Effector memory CD8-positive, alpha-beta T cell (primary cell): ENCODE measurements around the gene SIGLEC7.
"Not testable (repeated sequence)": the region's sequence is repeated elsewhere in the genome, so short reads cannot be mapped to it uniquely, and the experiment has no call there.

Experiments used
- ATAC-seq: fragments of 150-1000 bp; cut with Tn5 transposase; replicated peaks from 2 replicates; pipeline ENCODE4 v1.10.0; 2021; ENCODE audit warnings: mild to moderate bottlenecking, moderate library complexity
- DNase-seq, 3 experiments: peaks; one replicate each; pipeline ENCODE4 v3.0.0; 2021
- H3K27ac Mint-ChIP-seq, 2 donors: one replicate each; pipeline ENCODE4 v1.8.0; 2022; ENCODE audit warnings: mild to moderate bottlenecking in 2 of 2, mixed read lengths in 2 of 2, moderate library complexity in 2 of 2
- H3K27me3 Mint-ChIP-seq, 2 donors: one replicate each; pipeline ENCODE4 v1.8.0; 2022; ENCODE audit warnings: mixed read lengths in 2 of 2
- H3K36me3 Mint-ChIP-seq: one replicate; pipeline ENCODE4 v1.8.0; 2022; ENCODE audit warnings: mild to moderate bottlenecking, moderate library complexity, mixed read lengths; ENCODE audit not compliant: insufficient read depth
- H3K4me1 Mint-ChIP-seq, 2 donors: one replicate each; pipeline ENCODE4 v1.8.0; 2022; ENCODE audit warnings: low read depth in 2 of 2, mixed read lengths in 2 of 2
- H3K4me3 Mint-ChIP-seq, 2 donors: one replicate each; pipeline ENCODE4 v1.8.0; 2022; ENCODE audit warnings: mild to moderate bottlenecking in 2 of 2, mixed read lengths in 2 of 2, moderate library complexity in 2 of 2
- H3K9me3 Mint-ChIP-seq, 2 donors: one replicate each; pipeline ENCODE4 v1.8.0; 2022; ENCODE audit warnings: mixed read lengths in 2 of 2

Gene SIGLEC7

DNA sequence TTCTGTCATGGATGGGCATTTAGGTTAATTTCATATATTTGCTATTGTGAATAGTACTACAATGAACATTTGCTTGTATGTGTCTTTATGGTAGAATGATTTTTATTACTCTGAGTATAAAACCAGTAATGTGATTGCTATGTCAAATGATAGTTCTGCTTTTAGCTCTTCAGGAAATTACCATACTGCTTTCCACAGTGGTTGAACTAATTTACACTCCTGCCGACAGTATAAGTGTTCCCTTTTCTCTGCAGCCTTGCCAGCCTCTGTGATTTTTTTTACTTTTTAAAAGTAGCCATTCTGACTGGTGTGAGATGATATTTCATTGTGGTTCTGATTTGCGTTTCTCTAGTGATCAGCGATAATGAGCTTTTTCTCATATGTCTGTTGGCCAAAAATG lies 6.5 kb downstream of the SIGLEC7 start:
- no peaks in the 10 kb centered on the region for H3K36me3 Mint-ChIP-seq
- ATAC-seq = no peak
- H3K4me1 Mint-ChIP-seq = peaks cover 23 to 26% of the 10 kb centered on the region in 2 donors
- H3K9me3 Mint-ChIP-seq = no peaks in the 10 kb centered on the region
- no peak for DNase-seq
- H3K27ac Mint-ChIP-seq = peak overlapping the region; percentile 63 to 86
- H3K4me3 Mint-ChIP-seq = peak overlapping the region in 1 of 2 donors; percentile 9
- H3K27me3 Mint-ChIP-seq = peaks cover 0 to 8% of the 10 kb centered on the region in 2 donors

DNA sequence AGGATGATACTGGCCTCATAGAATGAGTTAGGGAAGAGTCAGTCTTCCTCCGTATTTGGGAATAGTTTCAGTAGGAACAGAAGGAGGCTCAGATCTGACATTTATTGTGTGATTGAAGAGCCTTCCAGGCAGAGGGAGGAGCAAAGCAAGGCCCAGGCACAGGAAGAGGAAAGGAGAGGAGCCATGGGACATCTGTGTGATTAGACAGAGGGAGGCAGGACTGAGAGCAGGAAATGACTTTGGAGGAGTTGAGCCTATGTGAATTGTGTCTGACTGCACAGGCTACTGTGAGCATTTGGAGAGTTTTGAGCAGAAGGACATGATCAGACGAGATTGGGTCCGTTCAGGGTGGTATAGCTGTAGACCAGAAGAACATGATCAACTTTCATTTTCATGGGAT lies 8.5 kb downstream of the SIGLEC7 start:
- Mint-ChIP-seq H3K4me3 (no peak overlapping the region), H3K27me3 (peaks cover 0 to 17% of the 10 kb centered on the region in 2 donors), H3K4me1 (peaks cover 18 to 22% of the 10 kb centered on the region in 2 donors), H3K9me3 (no peaks in the 10 kb centered on the region), H3K27ac (no peak overlapping the region), H3K36me3 (no peaks in the 10 kb centered on the region)
- DNase-seq (no peak), ATAC-seq (no peak)

DNA sequence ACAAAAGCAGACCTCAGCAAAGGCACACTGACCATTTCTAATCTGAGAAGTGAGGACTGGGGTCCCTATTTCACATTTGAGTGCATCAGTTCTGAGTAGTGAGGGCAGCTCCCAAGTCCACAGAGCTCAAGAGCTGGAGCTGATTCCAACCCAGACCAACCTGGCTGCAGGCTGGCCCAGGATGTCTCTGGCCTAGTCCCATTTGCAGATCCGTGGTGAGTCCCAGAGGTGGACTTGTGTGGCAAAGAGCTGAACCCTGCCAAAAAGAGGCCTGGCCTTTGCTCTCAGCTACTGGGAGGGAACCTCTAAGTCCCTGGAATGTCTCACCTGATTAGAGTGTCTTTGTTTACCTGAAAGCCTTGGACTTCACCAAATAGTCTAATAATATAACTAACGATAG lies 14.6 kb downstream of the SIGLEC7 start:
- H3K36me3 Mint-ChIP-seq = no peaks in the 10 kb centered on the region
- ATAC-seq (no peak), DNase-seq (no peak)
- H3K27ac Mint-ChIP-seq = no peak overlapping the region
- H3K4me3 Mint-ChIP-seq = no peak overlapping the region
- H3K27me3 Mint-ChIP-seq = peaks cover 0 to 9% of the 10 kb centered on the region in 2 donors
- no peaks in the 10 kb centered on the region for H3K9me3 Mint-ChIP-seq
- H3K4me1 Mint-ChIP-seq = peaks cover 15 to 18% of the 10 kb centered on the region in 2 donors

DNA sequence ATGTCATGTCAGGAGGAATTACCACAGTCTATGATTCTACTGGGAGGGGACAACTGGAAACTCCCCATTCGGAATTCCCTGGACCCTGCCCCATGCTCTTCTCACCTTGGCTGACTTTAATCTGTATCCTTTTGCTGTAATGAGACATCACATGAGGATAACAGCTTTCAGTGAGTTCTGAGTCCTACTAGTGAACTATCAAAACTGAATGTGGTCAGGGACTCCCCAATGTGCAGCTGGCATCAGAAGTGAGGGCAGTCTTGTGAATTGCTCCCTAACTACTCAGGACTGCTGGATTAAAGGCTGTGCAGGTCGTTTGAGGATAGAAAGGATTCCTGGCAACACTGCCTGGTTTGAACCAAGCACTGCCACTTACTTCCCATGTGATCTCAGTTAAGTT lies 15.2 kb downstream of the SIGLEC7 start:
- H3K4me3 Mint-ChIP-seq = no peak overlapping the region
- no peak overlapping the region for H3K27ac Mint-ChIP-seq
- ATAC-seq (no peak), DNase-seq (no peak)
- peaks cover 17 to 19% of the 10 kb centered on the region in 2 donors for H3K4me1 Mint-ChIP-seq
- H3K36me3 Mint-ChIP-seq = no peaks in the 10 kb centered on the region
- H3K27me3 Mint-ChIP-seq = peaks cover 0 to 9% of the 10 kb centered on the region in 2 donors
- H3K9me3 Mint-ChIP-seq = no peaks in the 10 kb centered on the region

DNA sequence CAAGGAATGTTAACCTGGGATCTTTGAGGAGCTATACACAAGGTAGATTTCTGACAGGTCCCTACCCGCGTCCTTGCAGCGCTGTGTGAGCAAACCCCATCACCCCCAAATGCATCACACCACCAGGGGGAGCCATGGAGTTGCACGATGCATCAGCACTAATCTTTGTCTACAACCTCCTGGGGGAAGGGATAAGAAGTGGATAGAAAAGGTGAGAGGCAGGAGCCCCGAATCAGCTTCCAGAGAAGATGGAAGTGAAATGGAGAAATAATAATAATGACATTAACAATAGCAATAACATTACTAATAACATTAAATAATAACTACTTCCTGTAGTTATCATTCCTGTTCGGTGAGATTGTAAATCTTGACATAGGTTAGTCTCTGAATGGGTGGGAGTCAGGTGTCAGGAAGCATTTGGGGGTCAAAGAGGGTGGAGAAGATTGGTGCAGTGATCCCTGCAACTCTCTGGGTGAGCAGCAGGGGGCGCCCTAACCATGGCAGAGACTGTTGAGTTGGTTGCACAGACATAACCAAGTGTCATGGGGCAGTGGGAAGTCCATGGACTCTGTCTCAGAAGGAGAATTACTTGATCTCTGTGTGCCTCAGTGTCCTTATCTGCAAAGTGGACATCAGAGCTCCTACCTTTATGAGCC lies 16.5 kb downstream of the SIGLEC7 start:
- Mint-ChIP-seq H3K9me3 (no peaks in the 10 kb centered on the region), H3K36me3 (no peaks in the 10 kb centered on the region), H3K4me1 (peaks cover 17 to 19% of the 10 kb centered on the region in 2 donors), H3K27ac (no peak overlapping the region), H3K27me3 (peaks cover 0 to 9% of the 10 kb centered on the region in 2 donors), H3K4me3 (peak overlapping the region; percentile 4 to 35)
- peak; percentile 74 to 78 (median 76) for DNase-seq
- peak; percentile 86 for ATAC-seq

DNA sequence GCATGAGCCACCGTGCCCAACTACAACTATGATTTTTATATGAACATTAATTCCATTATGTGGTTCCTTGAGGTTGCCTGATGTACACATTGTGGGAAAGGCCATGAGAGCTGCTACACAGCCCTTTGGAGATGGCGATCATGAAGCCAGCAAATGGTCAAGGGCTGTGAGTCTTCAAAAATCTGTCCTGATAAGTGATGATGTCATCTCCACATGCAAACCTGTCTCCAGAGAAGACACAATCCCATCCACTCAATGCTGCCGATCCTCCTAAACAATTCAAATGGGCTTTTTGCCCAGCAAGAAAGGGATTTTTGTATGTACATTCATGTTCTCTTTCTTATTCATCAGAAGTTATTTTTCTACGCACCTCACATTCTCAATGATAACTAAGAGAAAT lies 17.6 kb downstream of the SIGLEC7 start:
- H3K27ac Mint-ChIP-seq = no peak overlapping the region
- DNase-seq (no peak), ATAC-seq (no peak)
- peaks cover 0 to 8% of the 10 kb centered on the region in 2 donors for H3K27me3 Mint-ChIP-seq
- no peaks in the 10 kb centered on the region for H3K9me3 Mint-ChIP-seq
- no peaks in the 10 kb centered on the region for H3K36me3 Mint-ChIP-seq
- H3K4me3 Mint-ChIP-seq = no peak overlapping the region
- H3K4me1 Mint-ChIP-seq = peaks cover 17 to 19% of the 10 kb centered on the region in 2 donors

DNA sequence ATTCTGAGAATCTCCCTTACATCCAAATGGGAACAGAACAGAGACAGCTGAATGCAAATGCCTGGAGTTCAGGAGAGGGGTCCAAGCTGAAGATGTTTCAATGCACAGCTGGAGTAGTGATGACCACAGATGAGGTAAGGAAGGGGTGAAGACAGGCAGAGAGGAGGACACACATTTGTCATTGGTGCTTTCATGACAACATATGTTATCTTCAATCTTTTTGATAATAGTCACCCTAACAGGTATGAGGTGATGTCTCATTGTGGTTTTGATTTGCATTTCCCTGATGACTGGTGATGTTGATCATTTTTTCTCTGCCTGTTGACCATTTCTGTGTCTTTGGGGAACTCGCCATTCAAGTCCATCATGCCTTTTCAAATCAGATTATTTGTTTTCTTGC lies 19.2 kb downstream of the SIGLEC7 start:
- H3K27ac Mint-ChIP-seq = no peak overlapping the region

DNA sequence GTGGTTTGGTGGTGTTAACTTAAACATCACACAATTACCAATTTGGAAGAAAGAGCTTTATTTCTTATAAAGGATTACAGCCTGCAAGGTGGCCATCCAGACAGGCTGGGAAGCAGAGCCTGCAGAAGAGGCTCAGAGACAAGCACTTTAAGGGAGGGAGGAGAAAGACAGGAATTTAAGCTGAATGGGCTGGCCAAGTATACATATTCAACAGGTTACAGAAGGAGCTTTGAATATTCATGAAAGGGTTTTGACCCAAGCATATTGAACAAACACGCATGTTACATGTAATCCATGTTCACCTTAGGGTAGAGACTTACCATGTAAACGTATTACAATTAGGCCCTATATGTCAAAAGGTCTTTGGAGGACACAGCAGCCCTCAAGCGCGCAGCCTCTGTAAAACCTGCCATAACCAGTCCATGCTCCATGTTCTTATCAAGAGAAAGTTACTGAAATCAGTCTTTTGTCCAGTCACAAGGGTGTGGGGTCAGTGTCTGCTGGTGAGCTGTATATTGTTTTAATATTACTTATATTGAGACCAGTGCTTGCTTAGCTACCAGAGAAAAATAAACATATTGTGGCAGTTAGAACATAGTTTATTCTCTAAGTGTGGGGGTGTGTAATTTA lies 19.9 kb downstream of the SIGLEC7 start:
- no peak overlapping the region for H3K4me3 Mint-ChIP-seq
- H3K27ac Mint-ChIP-seq = no peak overlapping the region

More for the DNA sequence above, 19.2 kb downstream of the SIGLEC7 start:
- no peak for DNase-seq
- no peaks in the 10 kb centered on the region for H3K9me3 Mint-ChIP-seq
- H3K27me3 Mint-ChIP-seq = no peaks in the 10 kb centered on the region
- ATAC-seq = no peak
- H3K4me1 Mint-ChIP-seq = peaks cover 17 to 19% of the 10 kb centered on the region in 2 donors
- no peaks in the 10 kb centered on the region for H3K36me3 Mint-ChIP-seq
- no peak overlapping the region for H3K4me3 Mint-ChIP-seq

DNA sequence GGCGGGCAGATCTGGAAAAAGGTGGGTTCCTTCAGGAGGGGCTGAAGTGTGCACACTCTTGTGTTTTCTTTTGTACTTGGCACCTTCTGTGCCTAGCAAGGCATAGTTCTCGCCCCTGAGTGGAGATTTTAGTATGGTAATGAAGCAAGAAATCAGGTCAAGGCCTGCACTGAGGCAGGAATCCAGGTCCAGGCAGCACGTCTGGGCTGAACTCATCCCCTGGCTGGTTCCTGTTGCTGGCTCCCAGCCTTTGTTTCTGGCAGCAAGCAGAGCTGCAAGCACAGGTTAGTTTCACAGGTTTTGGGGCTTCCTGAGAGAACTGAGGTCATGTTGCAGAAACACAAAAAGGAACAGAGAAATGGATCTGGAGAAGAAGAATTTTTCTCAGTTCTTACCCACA lies 21.2 kb downstream of the SIGLEC7 start:
- DNase-seq (no peak), ATAC-seq (no peak)
- Mint-ChIP-seq H3K9me3 (no peaks in the 10 kb centered on the region), H3K27me3 (no peaks in the 10 kb centered on the region), H3K27ac (no peak overlapping the region), H3K36me3 (peaks cover 3% of the 10 kb centered on the region), H3K4me1 (peaks cover 32 to 34% of the 10 kb centered on the region in 2 donors), H3K4me3 (no peak overlapping the region)

More for the DNA sequence above, 19.9 kb downstream of the SIGLEC7 start:
- H3K9me3 Mint-ChIP-seq = no peaks in the 10 kb centered on the region
- no peaks in the 10 kb centered on the region for H3K36me3 Mint-ChIP-seq
- H3K27me3 Mint-ChIP-seq = no peaks in the 10 kb centered on the region
- DNase-seq = no peak
- no peak for ATAC-seq
- H3K4me1 Mint-ChIP-seq = peaks cover 24 to 25% of the 10 kb centered on the region in 2 donors

DNA sequence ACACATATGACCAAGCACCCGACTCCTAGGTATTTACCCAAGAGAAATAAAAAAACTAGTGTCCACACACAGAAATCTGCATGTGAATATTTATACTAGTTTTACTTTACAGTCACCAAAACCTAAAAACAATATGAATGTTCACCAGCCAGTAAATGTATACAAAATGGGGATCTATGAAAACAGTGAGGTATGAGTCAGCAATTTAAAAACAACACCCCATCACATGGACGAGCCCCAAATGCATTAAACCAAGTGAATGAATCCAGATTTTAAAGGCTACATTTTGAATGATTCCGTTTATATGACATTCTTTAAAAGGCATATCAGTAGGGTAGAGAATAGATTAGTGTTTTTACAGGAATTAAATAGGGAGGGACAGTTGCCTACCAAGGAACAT lies 22.1 kb downstream of the SIGLEC7 start:
- no peak overlapping the region for H3K4me3 Mint-ChIP-seq
- peaks cover 32 to 34% of the 10 kb centered on the region in 2 donors for H3K4me1 Mint-ChIP-seq
- no peak overlapping the region for H3K27ac Mint-ChIP-seq
- no peak for DNase-seq
- H3K9me3 Mint-ChIP-seq = no peaks in the 10 kb centered on the region
- no peak for ATAC-seq
- H3K36me3 Mint-ChIP-seq = peaks cover 3% of the 10 kb centered on the region
- H3K27me3 Mint-ChIP-seq = no peaks in the 10 kb centered on the region

DNA sequence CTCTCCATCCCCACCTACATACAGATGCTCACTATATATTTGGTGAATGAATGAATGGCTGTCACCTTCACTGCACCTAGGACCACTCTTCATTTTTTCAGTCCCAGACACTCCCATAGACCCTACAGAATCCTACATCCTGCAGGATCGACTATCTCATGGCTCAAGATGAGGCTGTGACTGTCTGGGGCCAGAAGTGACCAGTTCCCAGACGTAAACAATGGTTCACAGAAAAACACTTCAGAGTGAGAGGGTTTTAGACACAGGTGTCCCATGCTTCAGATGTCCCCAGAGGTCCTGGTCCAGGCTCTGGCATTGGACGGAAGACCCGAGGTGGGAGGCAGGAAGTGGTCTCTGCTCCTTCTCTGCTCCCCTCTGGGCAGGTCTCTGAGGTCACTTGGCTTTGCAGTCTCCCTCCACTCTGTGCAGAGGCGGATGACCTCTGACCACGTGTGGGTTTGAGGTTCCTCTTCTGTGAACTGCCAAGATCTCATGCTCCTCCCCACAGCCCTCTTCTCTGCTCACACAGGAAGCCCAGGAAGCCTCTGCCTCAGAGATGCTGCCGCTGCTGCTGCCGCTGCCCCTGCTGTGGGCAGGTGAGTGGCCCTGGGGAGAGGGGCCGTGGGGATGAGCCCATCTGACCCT lies 24.9 kb downstream of the SIGLEC7 start:
- DNase-seq = peak; percentile 39 to 42 (median 39)
- peak; percentile 98 for ATAC-seq
- Mint-ChIP-seq H3K4me1 (peaks cover 30 to 32% of the 10 kb centered on the region in 2 donors), H3K27me3 (no peaks in the 10 kb centered on the region), H3K4me3 (peak overlapping the region; percentile 82 to 90), H3K27ac (peak overlapping the region; percentile 81 to 95), H3K9me3 (no peaks in the 10 kb centered on the region), H3K36me3 (peaks cover 3% of the 10 kb centered on the region)

DNA sequence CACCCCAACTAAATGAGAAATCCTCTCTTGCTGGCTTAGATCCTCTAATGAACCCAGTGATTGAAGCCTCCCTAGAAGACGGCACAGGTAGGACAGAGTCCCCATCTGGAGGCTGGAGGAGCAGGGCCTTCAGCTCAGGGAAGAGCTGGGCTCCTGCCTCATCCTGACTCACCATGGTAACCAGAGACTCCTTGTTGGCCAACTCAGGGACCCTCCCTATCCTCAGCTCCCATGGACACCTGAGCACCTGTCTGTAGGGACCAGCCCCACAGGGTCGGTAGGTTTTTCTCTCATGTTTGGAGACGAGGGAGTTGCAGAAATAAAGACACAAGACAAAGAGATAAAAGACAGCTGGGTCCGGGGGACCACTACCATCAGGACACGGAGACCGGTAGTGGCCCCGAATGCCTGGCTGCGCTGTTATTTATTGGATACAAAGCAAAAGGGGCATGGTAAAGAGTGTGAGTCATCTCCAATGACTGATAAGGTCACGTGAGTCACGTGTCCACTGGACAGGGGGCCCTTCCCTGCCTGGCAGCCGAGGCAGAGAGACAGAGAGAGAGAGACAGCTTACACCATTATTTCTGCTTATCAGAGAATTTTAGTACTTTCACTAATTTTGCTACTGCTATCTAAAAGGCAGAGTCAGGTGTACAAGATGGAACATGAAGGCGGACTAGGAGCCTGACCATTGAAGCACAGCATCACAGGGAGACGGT lies 26.6 kb downstream of the SIGLEC7 start:
- Mint-ChIP-seq H3K27me3 (no peaks in the 10 kb centered on the region), H3K27ac (peak overlapping the region; percentile 79 to 95), H3K4me1 (peaks cover 30 to 32% of the 10 kb centered on the region in 2 donors), H3K4me3 (peak overlapping the region; percentile 82 to 90), H3K36me3 (peaks cover 3% of the 10 kb centered on the region), H3K9me3 (no peaks in the 10 kb centered on the region)
- no peak for ATAC-seq
- DNase-seq = no peak

DNA sequence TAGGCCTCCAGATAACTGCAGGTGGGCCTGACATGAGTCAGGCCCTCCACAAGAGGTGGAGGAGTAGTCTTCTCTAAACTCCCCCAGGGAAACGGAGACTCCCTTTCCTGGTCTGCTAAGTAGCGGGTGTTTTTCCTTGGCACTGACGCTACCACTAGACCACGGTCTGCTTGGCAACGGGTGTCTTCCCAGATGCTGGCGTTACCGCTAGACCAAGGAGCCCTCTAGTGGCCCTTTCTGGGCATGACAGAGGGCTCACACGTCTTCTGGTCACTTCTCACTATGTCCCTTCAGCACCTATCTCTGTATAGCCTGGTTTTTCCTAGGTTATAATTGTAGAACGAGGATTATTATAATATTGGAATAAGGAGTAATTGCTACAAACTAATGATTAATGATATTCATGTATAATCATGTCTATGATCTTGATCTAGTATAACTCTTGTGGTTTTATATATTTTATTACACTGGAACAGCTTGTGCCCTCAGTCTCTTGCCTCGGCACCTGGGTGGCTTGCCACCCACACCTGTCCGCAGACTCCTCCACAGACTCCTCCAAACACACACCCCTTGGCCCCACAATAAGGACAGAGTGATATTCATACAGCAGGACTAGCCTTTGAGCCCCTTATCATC lies 27.3 kb downstream of the SIGLEC7 start:
- not testable (repeated sequence) for ATAC-seq, H3K9me3 Mint-ChIP-seq, H3K36me3 Mint-ChIP-seq, H3K27me3 Mint-ChIP-seq
- peak; percentile 55 to 67 (median 61) for DNase-seq
- peaks cover 30 to 32% of the 10 kb centered on the region in 2 donors for H3K4me1 Mint-ChIP-seq
- peak overlapping the region; percentile 82 to 90 for H3K4me3 Mint-ChIP-seq
- peak overlapping the region; percentile 79 to 95 for H3K27ac Mint-ChIP-seq
